NCI-H1417 (cell line): ENCODE measurements around the gene NELL2.
A peak's percentile ranks its signal among the peaks of the same experiment; 100 is the strongest.

Experiments used
- DNase-seq, 3 experiments: peaks; one replicate each; lab custom pipeline; 2025; lab: John Stamatoyannopoulos, UW

NELL2 gene

DNA sequence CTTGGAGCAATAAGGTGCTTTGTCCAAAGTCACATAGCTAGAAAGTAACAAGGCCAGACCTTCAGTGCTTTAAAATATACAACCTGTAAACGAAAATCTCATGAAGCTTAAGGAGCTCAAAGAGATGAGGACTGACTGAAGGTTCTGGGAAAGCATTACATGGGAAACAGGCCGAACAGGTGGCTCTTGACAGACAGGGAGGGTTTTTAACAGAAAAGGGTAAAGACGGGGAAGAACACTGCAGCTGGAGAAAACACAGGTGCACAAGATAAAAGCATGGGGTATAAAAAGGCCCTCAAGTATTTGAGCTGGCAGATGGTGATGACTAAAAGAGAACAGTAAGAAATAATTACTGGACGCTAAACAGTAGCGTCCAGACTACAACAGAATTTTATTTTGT lies 257.2 kb downstream of the NELL2 start:
- DNase-seq = peak; percentile 39 to 90 (median 87)

DNA sequence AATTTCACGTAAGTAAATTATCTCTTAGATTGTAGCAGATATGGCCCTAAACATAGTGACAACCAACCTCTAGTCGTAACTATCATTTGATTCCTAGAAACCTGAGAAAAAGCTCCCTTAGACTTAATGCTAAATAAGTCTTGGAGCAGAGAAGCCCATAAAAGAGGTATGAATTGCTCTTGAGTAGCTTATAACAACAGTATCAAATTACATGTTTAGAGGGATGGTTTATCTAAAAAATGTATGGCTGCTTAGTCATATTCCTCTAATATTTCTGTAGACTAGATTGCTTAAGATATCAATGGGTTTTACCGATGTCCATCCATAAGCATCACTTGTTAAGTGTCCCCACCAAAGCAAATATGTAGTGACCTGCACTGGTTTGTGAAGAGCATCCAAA lies 259.7 kb downstream of the NELL2 start:
- peak in 2 of 3 experiments; percentile 38 to 57 for DNase-seq

DNA sequence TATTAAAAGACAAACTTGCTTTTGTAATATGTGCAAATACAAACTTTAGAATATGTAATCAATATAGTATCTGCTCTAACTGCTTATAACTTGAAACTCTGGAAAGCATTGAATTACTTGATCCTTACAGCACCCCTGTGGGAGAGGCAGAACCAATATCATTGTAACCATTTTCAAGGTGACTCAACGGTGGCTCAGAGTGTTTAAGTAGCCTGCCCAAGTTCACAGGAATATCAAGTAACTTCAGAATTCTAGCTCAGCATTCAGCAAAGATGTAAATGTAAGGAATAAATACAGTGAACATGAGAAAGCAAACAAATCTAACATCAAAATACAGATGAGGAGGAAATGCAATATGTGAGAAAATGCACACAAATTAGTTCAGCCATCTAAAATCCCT lies 264.6 kb downstream of the NELL2 start:
- DNase-seq = no peak

DNA sequence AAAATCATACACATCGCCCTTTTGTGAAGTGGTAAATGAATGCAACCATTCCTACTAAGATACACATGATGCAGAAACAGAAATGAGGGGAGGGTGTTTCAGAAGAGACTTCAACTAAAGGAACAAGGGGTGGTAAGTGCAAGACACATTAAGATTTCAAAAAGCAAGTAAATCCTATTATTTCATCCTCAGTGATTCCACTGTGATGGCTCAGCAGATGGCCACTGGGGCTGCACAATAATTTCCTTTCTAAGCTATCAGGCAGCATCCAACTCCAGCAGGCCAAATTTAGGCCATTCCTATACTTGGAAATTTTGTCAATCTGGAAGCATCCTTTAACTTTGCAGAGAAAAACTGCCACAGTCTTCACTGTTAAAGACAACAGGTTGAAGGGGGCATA lies 272.4 kb downstream of the NELL2 start:
- no peak for DNase-seq

DNA sequence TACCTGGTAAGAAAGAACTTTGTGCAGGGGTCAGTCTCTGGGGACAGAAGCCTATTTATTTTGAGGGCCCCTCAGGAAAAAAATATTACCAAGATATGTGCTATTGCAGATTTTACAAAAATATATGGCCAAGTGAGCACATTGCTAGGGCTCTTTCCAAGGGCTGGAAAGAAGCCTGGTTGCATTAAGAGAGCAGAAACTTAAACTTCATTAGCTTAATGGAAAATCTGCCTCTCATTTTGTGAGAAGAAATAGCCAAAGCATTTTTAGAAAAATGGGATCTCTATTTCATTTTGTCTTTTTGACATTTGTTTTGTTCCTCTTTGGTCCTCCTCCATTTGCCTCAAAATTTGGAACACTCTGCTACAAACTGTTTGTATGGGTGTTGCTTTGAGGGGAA lies 283.5 kb downstream of the NELL2 start:
- DNase-seq = no peak

- DNase-seq = no peak
Observed at GRCh38 chr12:44589697-44590096, 286.4 kb downstream of the NELL2 start.

GRCh38 chr12:44588651-44589050 lies 287.5 kb downstream of the NELL2 start:
- DNase-seq = no peak

DNA sequence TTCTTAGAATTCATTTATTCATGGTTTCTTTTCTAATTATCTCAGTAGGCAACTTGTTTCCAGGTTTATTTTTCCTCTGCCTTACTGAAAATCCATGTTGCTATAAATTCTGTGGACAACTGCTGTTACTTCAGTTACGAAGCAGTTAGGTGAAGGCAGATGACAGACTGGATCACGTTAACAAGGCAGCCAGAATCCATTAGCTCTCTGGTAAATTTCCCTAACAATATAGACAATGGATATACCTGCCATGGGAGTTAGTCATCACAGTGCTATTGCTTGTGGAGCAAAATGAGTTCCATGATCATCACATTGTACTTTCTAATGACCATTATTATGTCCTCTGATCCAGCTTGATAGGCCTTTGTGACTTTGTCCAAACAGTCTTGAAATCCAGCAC lies 291.5 kb downstream of the NELL2 start:
- peak in 1 of 3 experiments; percentile 8 for DNase-seq

GRCh38 chr12:44582521-44582920 lies 293.6 kb downstream of the NELL2 start:
- no peak for DNase-seq

GRCh38 chr12:44581642-44582242 lies 294.4 kb downstream of the NELL2 start:
- no peak for DNase-seq

DNA sequence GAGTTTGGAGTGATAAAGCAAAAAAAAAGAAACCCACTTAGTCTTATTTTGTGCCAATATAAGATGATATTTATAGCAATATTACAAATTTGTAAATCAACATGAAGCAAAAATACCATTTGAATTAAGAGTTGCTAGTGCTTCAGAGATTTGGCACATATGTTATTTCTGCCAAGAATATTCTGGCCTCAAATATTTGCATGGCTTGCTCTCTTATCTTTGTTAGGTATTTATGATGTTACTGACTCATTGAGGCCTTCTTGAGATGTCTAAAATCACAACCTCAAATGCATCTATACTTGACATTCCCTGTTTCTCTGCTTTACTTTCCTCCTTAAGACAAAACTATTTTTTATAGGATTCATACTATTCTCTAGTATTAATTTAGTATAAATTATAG lies 301.5 kb downstream of the NELL2 start:
- no peak for DNase-seq

GRCh38 chr12:44573723-44574122 lies 302.4 kb downstream of the NELL2 start:
- DNase-seq = no peak

GRCh38 chr12:44571006-44571550 lies 305.0 kb downstream of the NELL2 start:
- peak in 1 of 3 experiments; percentile 32 for DNase-seq

DNA sequence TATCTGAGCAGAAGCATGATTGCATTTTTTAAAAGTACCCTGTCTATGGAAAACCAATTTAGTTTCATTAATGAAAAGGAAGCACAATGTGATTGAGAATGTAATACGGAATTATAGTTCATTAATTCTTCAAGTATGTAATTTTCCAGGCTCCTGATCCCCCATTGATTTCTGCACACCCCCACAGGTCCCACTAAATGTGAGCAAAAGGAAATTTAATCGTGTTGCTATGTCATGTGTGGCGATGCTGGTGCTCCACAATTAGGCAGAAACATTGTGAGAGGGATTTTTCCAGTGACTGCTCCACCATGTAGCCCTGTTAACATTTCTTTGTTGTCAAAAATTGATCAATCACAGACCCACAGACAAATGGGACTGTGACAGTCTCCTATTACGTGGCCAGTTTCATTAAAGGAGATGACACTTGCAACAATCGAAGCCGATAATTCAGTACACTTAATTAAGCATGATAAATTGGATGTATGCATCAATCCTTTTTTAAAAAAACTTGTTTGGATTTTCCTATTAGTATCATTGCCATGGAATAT lies 306.0 kb downstream of the NELL2 start:
- DNase-seq = no peak

DNA sequence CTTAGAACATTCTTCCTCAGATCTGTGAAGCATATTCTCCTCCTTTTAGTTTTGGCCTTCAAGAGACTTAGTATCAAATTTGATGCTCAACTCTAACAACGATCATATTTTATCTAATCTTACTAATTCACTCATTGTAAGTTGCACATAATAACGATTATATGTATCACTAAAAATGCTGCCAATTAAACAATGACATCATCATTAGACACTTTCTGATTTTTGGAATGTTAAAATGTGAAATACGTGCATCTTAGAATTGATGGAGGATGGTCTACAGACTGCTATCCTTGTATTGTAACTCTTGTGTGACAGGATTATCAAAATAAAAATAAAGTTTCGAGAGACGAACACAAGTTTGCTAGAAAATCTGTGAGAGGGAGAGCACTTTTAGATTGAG lies 311.0 kb downstream of the NELL2 start:
- DNase-seq = no peak

DNA sequence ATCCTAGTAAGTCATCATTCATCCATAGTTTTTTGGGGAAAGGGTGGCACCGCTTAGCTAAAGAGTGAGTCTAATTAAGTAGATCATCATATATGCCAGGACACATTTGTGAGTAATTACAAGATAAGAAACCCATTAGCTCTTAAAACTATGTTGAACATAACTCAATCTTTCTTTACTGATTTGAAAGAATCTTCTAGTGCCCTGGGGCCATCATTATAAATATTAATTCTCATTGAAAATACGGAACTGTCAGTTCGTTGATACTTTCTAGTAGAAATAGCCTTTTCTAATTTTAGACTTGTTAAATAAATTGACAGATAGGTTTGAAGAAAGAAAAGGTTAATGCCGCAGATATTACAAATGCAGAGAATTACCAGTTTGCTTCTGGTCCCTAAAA lies 312.6 kb downstream of the NELL2 start:
- DNase-seq = no peak

DNA sequence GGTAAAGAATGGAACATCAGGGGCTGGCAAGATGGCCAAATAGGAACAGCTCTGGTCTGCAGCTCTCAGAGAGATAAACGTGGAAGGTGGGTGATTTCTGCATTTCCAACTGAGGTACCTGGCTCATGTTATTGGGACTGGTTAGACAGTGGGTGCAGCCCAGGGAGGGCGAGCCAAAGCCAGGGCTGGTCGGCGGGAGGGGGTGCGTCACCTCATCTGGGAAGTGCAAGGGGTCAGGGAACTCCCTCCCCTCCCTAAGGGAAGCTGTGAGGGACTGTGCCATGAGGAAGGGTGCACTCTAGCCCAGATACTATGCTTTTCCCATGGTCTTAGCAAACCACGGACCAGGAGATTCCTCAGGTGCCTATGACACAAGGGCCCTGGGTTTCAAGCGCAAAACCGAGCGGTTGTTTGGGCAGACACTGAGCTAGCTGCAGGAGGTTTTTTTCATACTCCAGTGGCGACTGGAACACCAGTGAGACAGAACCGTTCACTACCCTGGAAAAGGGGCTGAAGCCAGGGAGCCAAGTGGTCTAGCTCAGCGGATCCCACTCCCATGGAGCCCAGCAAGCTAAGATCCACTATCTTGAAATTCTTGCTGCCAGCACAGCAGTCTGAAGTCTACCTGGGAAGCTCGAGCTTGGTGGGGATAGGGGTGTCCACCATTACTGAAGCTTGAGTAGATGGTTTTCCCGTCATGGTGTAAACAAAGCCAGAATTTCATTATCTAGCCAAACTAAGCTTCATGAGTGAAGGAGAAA lies 317.6 kb downstream of the NELL2 start:
- DNase-seq = no peak

GRCh38 chr12:44555454-44555853 lies 320.7 kb downstream of the NELL2 start:
- DNase-seq = no peak

DNA sequence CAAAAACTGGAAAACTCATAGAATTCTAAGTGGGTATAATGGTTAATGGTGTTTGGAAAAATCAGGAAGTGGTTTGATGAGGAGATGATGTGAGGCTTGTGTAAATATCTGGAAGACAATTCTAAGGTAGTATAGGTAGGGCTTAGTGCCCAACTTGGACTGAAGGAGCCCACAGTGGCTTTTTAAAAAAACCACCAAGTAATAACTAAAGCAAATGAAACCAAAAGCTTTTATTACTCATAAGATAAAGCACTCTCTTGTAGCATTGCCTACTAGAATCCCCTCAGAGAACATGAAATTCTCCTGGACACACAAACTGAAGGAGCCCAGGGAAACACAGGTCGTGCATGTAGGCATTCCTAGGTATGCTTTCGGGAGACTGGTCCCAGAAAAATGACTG lies 324.5 kb downstream of the NELL2 start:
- no peak for DNase-seq

- DNase-seq = no peak
Observed at GRCh38 chr12:44550377-44550776, 325.7 kb downstream of the NELL2 start.

DNA sequence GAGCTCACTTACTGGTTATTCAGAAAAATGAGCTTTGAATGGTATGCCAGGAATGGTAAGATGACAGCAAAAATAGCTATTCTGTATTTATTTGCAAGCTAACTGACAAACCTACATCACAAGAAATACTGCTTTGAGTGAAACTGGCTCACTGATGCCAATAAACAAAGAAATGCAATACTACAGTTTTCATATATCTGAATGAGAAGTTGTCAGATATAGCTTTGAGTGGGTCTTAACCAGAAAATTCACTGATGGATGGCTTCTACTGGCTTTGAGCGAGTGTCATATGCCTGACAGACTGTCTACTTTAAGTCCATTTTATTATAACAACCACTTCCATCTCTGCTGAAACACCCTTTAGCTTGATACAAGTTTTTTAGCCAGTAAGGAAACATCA lies 330.1 kb downstream of the NELL2 start:
- no peak for DNase-seq

DNA sequence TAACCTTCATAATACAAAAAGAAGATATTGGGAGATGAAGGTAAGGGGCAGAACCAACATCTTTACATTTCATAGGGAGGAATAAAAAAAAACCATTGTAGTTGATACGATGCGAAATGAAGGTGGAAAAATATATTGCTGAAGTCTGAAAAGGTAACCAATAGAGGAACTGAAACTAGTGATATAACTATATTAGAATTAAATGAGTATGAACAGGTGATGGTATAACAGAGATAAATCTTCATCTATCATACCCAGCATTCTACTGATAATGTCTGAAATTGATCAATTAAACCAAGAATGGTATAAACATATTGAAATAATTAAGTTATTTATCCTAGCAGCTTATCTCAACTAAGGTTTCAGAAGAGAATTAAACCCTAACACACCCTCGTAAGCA lies 332.1 kb downstream of the NELL2 start:
- DNase-seq = no peak

GRCh38 chr12:44542716-44543115 lies 333.4 kb downstream of the NELL2 start:
- DNase-seq = no peak
